Measurements from ENCODE around the gene SNF8. TPM values are rescaled to one million over a fixed set of nuclear protein-coding genes. Genes with fewer than 3 reads are reported as not detected.

The SNF8 gene
- polyA plus RNA-seq, 1 donor from 2014 or later: 171 TPM

GRCh38 chr17:48973806-48974205 is 29.2 kb upstream of the SNF8 start:
- H3K4me3 ChIP-seq (ENCODE audit: low read length): no peak overlapping the region
- no peaks in the 10 kb centered on the region for H3K9me3 ChIP-seq (ENCODE audit: low read length)
- no peak overlapping the region for H3K4me2 ChIP-seq (ENCODE audit: low read length)
- H3K9ac ChIP-seq (ENCODE audit: low read length): no peak overlapping the region
- H3K27ac ChIP-seq (ENCODE audit: low read length): no peak overlapping the region
- H3F3A ChIP-seq (ENCODE audit: insufficient read depth, low read length, poor library complexity, severe bottlenecking): no peaks in the 10 kb centered on the region
- TF ChIP-seq REST (IDR thresholded peaks at IDR 0.05; ENCODE audit: borderline replicate concordance) (no peak), EZH2 (IDR thresholded peaks at IDR 0.05; ENCODE audit: borderline replicate concordance, insufficient read depth, low read length, poor library complexity, severe bottlenecking) (no peak), RAD21 (conservative IDR thresholded peaks at IDR 0.05) (no peak), MXI1 (conservative IDR thresholded peaks at IDR 0.05; ENCODE audit: poor library complexity, severe bottlenecking) (no peak), CTCF (IDR thresholded peaks at IDR 0.05; ENCODE audit: poor library complexity, severe bottlenecking) (no peak)
- no peak overlapping the region for H2AFZ ChIP-seq (ENCODE audit: low read depth, low read length)
- no peaks in the 10 kb centered on the region for H3K27me3 ChIP-seq (ENCODE audit: insufficient read depth, low read depth, low read length)
- no peaks in the 10 kb centered on the region for H4K20me1 ChIP-seq (ENCODE audit: insufficient read depth)
- no peaks in the 10 kb centered on the region for H3K36me3 ChIP-seq (ENCODE audit: insufficient read depth, low read length)
- H3K79me2 ChIP-seq (replicated peaks; ENCODE audit: insufficient read depth, low read length): no peaks in the 10 kb centered on the region
- no peaks in the 10 kb centered on the region for H3K9me2 ChIP-seq (ENCODE audit: insufficient read depth, low read length)

GRCh38 chr17:48972749-48973097 is 28.1 kb upstream of the SNF8 start:
- no peak overlapping the region for H3K9ac ChIP-seq (ENCODE audit: low read length)
- H2AFZ ChIP-seq (ENCODE audit: low read depth, low read length): no peak overlapping the region
- H3K79me2 ChIP-seq (replicated peaks; ENCODE audit: insufficient read depth, low read length): no peaks in the 10 kb centered on the region
- no peak for TF ChIP-seq EZH2 (IDR thresholded peaks at IDR 0.05; ENCODE audit: borderline replicate concordance, insufficient read depth, low read length, poor library complexity, severe bottlenecking)
- TF ChIP-seq RAD21 (conservative IDR thresholded peaks at IDR 0.05): no peak
- no peak for TF ChIP-seq MXI1 (conservative IDR thresholded peaks at IDR 0.05; ENCODE audit: poor library complexity, severe bottlenecking)
- no peak for TF ChIP-seq EP300 (conservative IDR thresholded peaks at IDR 0.05; ENCODE audit: poor library complexity, severe bottlenecking)
- TF ChIP-seq POLR2AphosphoS5 (IDR thresholded peaks at IDR 0.05): no peak
- TF ChIP-seq SMC3 (conservative IDR thresholded peaks at IDR 0.05; ENCODE audit: poor library complexity): no peak
- no peak for TF ChIP-seq CTCF (IDR thresholded peaks at IDR 0.05; ENCODE audit: poor library complexity, severe bottlenecking)
- TF ChIP-seq REST (IDR thresholded peaks at IDR 0.05; ENCODE audit: borderline replicate concordance): no peak
- TF ChIP-seq TAF1 (IDR thresholded peaks at IDR 0.05; ENCODE audit: low read depth): no peak
- no peaks in the 10 kb centered on the region for H3F3A ChIP-seq (ENCODE audit: insufficient read depth, low read length, poor library complexity, severe bottlenecking)
- H3K9me2 ChIP-seq (ENCODE audit: insufficient read depth, low read length): no peaks in the 10 kb centered on the region
- H3K36me3 ChIP-seq (ENCODE audit: insufficient read depth, low read length): no peaks in the 10 kb centered on the region
- H3K4me3 ChIP-seq (ENCODE audit: low read length): no peak overlapping the region
- no peak overlapping the region for H3K4me2 ChIP-seq (ENCODE audit: low read length)
- H3K27me3 ChIP-seq (ENCODE audit: insufficient read depth, low read depth, low read length): no peaks in the 10 kb centered on the region
- no peak overlapping the region for H3K27ac ChIP-seq (ENCODE audit: low read length)
- no peaks in the 10 kb centered on the region for H4K20me1 ChIP-seq (ENCODE audit: insufficient read depth)
- no peaks in the 10 kb centered on the region for H3K9me3 ChIP-seq (ENCODE audit: low read length)
